Measurements from ENCODE around the gene ATOH8. TPM values are rescaled to one million over a fixed set of nuclear protein-coding genes. Genes with fewer than 3 reads are reported as not detected.

ATOH8 gene
- polyA plus RNA-seq, 2 of the 4 experiments (the other 2 are of a cell fraction): 1.8 to 20.0 TPM

DNA sequence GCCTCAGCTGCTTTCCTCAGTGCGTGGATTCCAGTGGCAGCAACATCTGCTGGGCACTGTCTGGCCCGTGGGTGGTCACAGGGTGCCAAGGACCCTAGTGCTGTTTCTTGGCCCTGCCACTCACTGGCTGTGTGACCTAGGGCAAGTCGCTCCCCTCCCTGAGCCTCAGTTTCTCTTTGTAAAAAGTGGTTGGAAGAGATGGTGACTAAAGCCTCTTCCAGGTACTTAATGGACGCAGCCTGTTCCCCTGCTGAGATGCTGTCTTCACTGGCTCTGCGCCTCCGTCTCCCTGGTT, 42.2 kb downstream of the ATOH8 start:
- TF ChIP-seq EHF (CRISPR knock-in tag; IDR thresholded peaks at IDR 0.05): no peak
- TF ChIP-seq RAD21 (conservative IDR thresholded peaks at IDR 0.05 in 1 of 2, IDR thresholded peaks at IDR 0.05 in 1 of 2): no peak
- TF ChIP-seq CBX2 (IDR thresholded peaks at IDR 0.05; ENCODE audit: borderline replicate concordance, low read depth): no peak
- TF ChIP-seq JUNB (IDR thresholded peaks at IDR 0.05): no peak
- no peak for TF ChIP-seq ZSCAN20 (CRISPR knock-in tag; IDR thresholded peaks at IDR 0.05)
- TF ChIP-seq CHD4 (IDR thresholded peaks at IDR 0.05; ENCODE audit: borderline replicate concordance): no peak
- TF ChIP-seq MAZ (IDR thresholded peaks at IDR 0.05; ENCODE audit: borderline replicate concordance, low read depth, low read length): no peak
- Histone ChIP-seq H3K4me2 (no peak overlapping the region), H3K27ac (peak overlapping the region in 1 of 2 experiments; percentile 62; a peak in 4 of 6 replicates), H3K4me3 (no peak overlapping the region), H3K9me3 (peaks cover 5% of the 10 kb centered on the region; the same call in 2 of the 3 replicates), H3K4me1 (peaks cover 52% of the 10 kb centered on the region)
- no peak; a peak in 1 of 6 replicates for ATAC-seq
- WGBS (ENCODE audit: missing lambda C conversion rate): 89% methylated on average over 6 of the region's 6 CpGs
- ChIA-PET CTCF (interaction anchor here (0.5 to 4.6 kb wide), 11 partner anchors 9 to 117 kb away, joined by 3 to 52 read pairs (median 5); partner anchors contain the start of gene ATOH8), POLR2A (no interaction called here)
- FAIRE-seq: no peak
- DNase-seq (ENCODE audit: low read depth in 1 of 2, low spot score in 1 of 2): no peak

DNA sequence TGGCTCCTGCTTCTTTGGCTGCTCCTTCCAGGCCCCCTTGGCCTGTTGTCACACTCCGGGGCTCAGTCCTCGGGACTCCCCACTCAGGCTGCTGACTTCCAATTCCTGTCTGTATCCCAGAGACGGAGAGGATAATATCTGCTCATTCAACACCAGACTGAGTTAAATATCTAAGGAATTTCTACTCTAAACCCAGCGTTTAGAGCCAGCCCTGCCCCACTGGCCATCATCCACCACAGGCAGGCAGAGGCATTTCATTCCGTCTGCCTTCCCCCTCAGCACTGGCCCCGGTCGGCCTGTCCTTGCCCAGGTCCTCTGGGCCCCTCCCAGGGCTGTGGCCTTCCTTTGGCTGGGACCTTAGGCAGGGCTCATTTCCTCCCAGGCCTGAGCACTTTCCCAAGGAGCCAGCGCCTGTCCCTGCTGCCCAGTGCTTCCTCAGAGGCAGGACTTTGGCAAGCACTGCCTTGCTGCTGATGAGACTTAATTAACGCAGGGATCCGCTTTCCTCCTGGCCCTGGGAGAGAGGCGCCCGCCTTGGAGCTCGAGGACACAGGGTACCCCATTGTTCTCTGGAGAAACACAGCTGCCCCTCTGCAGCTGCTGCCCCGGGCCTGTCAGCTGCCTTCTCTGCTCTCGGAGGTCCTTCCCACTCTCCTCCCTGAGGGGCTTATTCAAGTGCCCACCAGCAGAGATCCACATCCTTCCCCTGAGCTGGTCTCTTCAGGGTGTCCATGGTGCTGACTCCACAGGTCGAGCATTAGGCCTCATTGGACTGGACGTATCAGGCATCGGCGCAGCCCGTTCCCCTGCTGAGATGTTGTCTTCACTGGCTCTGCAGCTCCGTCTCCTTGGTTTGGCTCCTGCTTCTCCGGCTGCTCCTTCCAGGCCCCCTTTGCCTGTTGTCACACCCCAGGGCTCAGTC, 42.8 kb downstream of the ATOH8 start:
- POLR2A ChIA-PET: no interaction called here

DNA sequence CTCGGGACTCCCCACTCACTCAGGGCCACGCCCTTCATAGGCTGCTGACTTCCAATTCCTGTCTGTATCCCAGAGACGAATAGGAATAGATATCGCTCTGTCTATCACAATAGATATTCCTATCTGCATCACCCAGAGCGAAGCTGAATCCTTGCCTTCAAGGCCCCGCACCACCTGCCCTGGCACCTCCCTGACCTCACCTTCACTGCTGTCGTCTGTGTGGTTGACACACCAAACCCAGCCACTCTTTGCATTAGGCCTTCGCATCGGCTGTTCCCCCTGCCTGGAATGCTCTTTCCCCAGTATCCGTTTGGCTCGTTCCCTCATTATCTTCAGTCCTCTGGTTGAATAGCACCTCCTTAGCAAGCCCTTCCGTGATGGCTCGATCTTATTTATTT, 43.5 kb downstream of the ATOH8 start:
- ATAC-seq (no peak), DNase-seq (ENCODE audit: low read depth in 1 of 2, low spot score in 1 of 2) (no peak), FAIRE-seq (no peak)
- Histone ChIP-seq H3K4me3 (no peak overlapping the region), H3K4me1 (peaks cover 50% of the 10 kb centered on the region), H3K4me2 (no peak overlapping the region), H3K27ac (peak overlapping the region in 1 of 2 experiments; percentile 62; a peak in 3 of 6 replicates), H3K9me3 (peaks cover 10% of the 10 kb centered on the region; the same call in 2 of the 3 replicates)
- WGBS (ENCODE audit: missing lambda C conversion rate): 90% methylated on average over 13 of the region's 13 CpGs
- TF ChIP-seq, protein P1, sequence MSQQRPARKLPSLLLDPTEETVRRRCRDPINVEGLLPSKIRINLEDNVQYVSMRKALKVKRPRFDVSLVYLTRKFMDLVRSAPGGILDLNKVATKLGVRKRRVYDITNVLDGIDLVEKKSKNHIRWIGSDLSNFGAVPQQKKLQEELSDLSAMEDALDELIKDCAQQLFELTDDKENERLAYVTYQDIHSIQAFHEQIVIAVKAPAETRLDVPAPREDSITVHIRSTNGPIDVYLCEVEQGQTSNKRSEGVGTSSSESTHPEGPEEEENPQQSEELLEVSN (IDR thresholded peaks at IDR 0.05; ENCODE audit: borderline replicate concordance, low read depth): no peak
- TF ChIP-seq MAZ (IDR thresholded peaks at IDR 0.05; ENCODE audit: borderline replicate concordance, low read depth, low read length) (no peak), MYC (IDR thresholded peaks at IDR 0.05; ENCODE audit: borderline replicate concordance, low read length) (no peak), JUN (IDR thresholded peaks at IDR 0.05) (no peak), TFCP2L1 (CRISPR knock-in tag; IDR thresholded peaks at IDR 0.05) (no peak), ZSCAN20 (CRISPR knock-in tag; IDR thresholded peaks at IDR 0.05) (no peak), EHF (CRISPR knock-in tag; IDR thresholded peaks at IDR 0.05) (no peak), USF2 (IDR thresholded peaks at IDR 0.05) (no peak), NR3C1 (IDR thresholded peaks at IDR 0.05) (no peak), CHD2 (IDR thresholded peaks at IDR 0.05; ENCODE audit: low read length, partially characterized antibody) (no peak), CHD4 (IDR thresholded peaks at IDR 0.05; ENCODE audit: borderline replicate concordance) (no peak), RCOR1 (IDR thresholded peaks at IDR 0.05; ENCODE audit: low read depth, low read length) (no peak), ZC3H11A (IDR thresholded peaks at IDR 0.05) (no peak), PBX3 (IDR thresholded peaks at IDR 0.05) (no peak)
- TF ChIP-seq, protein P2, sequence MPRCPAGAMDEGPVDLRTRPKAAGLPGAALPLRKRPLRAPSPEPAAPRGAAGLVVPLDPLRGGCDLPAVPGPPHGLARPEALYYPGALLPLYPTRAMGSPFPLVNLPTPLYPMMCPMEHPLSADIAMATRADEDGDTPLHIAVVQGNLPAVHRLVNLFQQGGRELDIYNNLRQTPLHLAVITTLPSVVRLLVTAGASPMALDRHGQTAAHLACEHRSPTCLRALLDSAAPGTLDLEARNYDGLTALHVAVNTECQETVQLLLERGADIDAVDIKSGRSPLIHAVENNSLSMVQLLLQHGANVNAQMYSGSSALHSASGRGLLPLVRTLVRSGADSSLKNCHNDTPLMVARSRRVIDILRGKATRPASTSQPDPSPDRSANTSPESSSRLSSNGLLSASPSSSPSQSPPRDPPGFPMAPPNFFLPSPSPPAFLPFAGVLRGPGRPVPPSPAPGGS (IDR thresholded peaks at IDR 0.05): no peak
- TF ChIP-seq, protein P3, sequence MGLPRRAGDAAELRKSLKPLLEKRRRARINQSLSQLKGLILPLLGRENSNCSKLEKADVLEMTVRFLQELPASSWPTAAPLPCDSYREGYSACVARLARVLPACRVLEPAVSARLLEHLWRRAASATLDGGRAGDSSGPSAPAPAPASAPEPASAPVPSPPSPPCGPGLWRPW (IDR thresholded peaks at IDR 0.05): no peak
- ChIA-PET POLR2A (no interaction called here), CTCF (interaction anchor here (0.8 to 4.6 kb wide), 11 partner anchors 15 to 72 kb away, joined by 3 to 52 read pairs (median 4); partner anchors contain the start of gene ATOH8)

More for the DNA sequence above, 42.8 kb downstream of the ATOH8 start:
- no peak for DNase-seq (ENCODE audit: low read depth in 1 of 2, low spot score in 1 of 2)
- ATAC-seq: peak in 1 of 2 experiments; percentile 19; a peak in 3 of 6 replicates
- 80% methylated on average over 22 of the region's 22 CpGs for WGBS (ENCODE audit: missing lambda C conversion rate)
- Histone ChIP-seq H3K27ac (peak overlapping the region; percentile 4 to 62; a peak in 4 of 6 replicates), H3K4me1 (peaks cover 52% of the 10 kb centered on the region), H3K4me2 (no peak overlapping the region), H3K9me3 (peaks cover 10% of the 10 kb centered on the region; the same call in 2 of the 3 replicates), H3K4me3 (no peak overlapping the region)
- CTCF ChIA-PET: interaction anchor here (0.7 to 4.6 kb wide), 14 partner anchors 9 to 118 kb away, joined by 3 to 52 read pairs (median 6); partner anchors contain the start of gene ATOH8
- no peak for FAIRE-seq
- no peak for TF ChIP-seq GATA3 (IDR thresholded peaks at IDR 0.05; ENCODE audit: borderline replicate concordance)
- TF ChIP-seq RCOR1 (IDR thresholded peaks at IDR 0.05; ENCODE audit: low read depth, low read length): no peak
- no peak for TF ChIP-seq CEBPB (IDR thresholded peaks at IDR 0.05)
- no peak for TF ChIP-seq NFE2L2 (conservative IDR thresholded peaks at IDR 0.05; ENCODE audit: low read length)
- no peak for TF ChIP-seq PHF8 (IDR thresholded peaks at IDR 0.05; ENCODE audit: borderline replicate concordance, low read depth)

All from A549 (cell line).